A549 (cell line): ENCODE results near the gene MTHFSD. TPM values are rescaled to one million over a fixed set of nuclear protein-coding genes. Genes with fewer than 3 reads are reported as not detected.

Experiments used
- ATAC-seq, 2 experiments: fragments of 200-7000 bp in 1 of 2; fragments of >200 bp in 1 of 2; cut with Nextera tagmentation in 1 of 2; cut with Tn5 transposase in 1 of 2; 3 replicates each; pipeline versions ENCODE4 v1.8.0 to v1.9.1; 2018 to 2020; ENCODE audit warnings: mild to moderate bottlenecking in 1 of 2, moderate library complexity in 1 of 2
- CTCF ChIA-PET: fragments of 300-600 bp; sonication (Branson Sonifier 250); formaldehyde crosslinking; extraction: SDS; loops from one replicate; lab custom pipeline; 2021; ENCODE audit warnings: antibody characterized with exemption, inconsistent platforms; lab: Yijun Ruan, JAX
- POLR2A ChIA-PET: fragments of 350-600 bp; formaldehyde crosslinking; extraction: SDS; loops from one replicate; lab custom pipeline; 2021; ENCODE audit warnings: antibody characterized with exemption, inconsistent platforms; lab: Yijun Ruan, JAX
- DNase-seq, 2 experiments: peaks; one replicate each; pipeline versions ENCODE4 v3.0.0 to v3.0.0-alpha.2; 2011 to 2016; ENCODE audit warnings: low read depth in 1 of 2, low spot score in 1 of 2
- FAIRE-seq: peaks from 2 replicates; lab custom pipeline; 2011; peaks lifted over from hg19 to GRCh38; lab: Jason Lieb, UNC
- H3K27ac ChIP-seq, 2 experiments: fragments of >200 bp; sonication (Bioruptor Twin); formaldehyde crosslinking; 3 replicates each; pipeline ENCODE4 v1.5.1; 2016 to 2017
- H3K4me1 ChIP-seq: fragments of >200 bp; sonication (Bioruptor Twin); formaldehyde crosslinking; 3 replicates; pipeline ENCODE4 v1.6.1; 2016
- H3K4me2 ChIP-seq: fragments of >200 bp; sonication (Bioruptor Twin); formaldehyde crosslinking; 3 replicates; pipeline ENCODE4 v1.6.1; 2016
- H3K4me3 ChIP-seq: fragments of >200 bp; sonication (Bioruptor Twin); formaldehyde crosslinking; 3 replicates; pipeline ENCODE4 v1.5.1; 2016
- H3K9me3 ChIP-seq: fragments of >200 bp; sonication (Bioruptor Twin); formaldehyde crosslinking; 3 replicates; pipeline ENCODE4 v1.6.1; 2016
- BCL3 ChIP-seq: fragments of >200 bp; sonication (Bioruptor Twin); formaldehyde crosslinking; IDR thresholded peaks from 3 replicates; pipeline ENCODE4 v1.6.1; 2016
- CBX2 ChIP-seq: fragments of 200-600 bp; sonication (generic); IDR thresholded peaks from 2 replicates; pipeline ENCODE4 v1.6.1; 2016; ENCODE audit warnings: low read depth, mild to moderate bottlenecking, borderline replicate concordance
- CBX8 ChIP-seq: fragments of 200-600 bp; sonication (generic); IDR thresholded peaks from 2 replicates; pipeline ENCODE4 v1.6.1; 2016
- CHD4 ChIP-seq: fragments of 200-600 bp; sonication (generic); IDR thresholded peaks from 2 replicates; pipeline ENCODE4 v1.6.1; 2016; ENCODE audit warnings: antibody characterized with exemption, mild to moderate bottlenecking, borderline replicate concordance
- EHF ChIP-seq: fragments of 250-450 bp; sonication (Bioruptor Pico); IDR thresholded peaks from 2 replicates; pipeline ENCODE4 v1.5.0; 2020; ENCODE audit warnings: mild to moderate bottlenecking
- ELK1 ChIP-seq: fragments of 150-350 bp; IDR thresholded peaks from 2 replicates; pipeline ENCODE4 v1.6.1; 2014; ENCODE audit warnings: low read depth, mild to moderate bottlenecking, low read length
- ESRRA ChIP-seq: fragments of 150-350 bp; IDR thresholded peaks from 2 replicates; pipeline ENCODE4 v1.6.1; 2014; ENCODE audit warnings: mild to moderate bottlenecking, low read length, borderline replicate concordance
- GATA3 ChIP-seq: IDR thresholded peaks from 2 replicates; pipeline ENCODE4 v1.6.1; 2012; ENCODE audit warnings: borderline replicate concordance
- HDAC2 ChIP-seq: fragments of 200-600 bp; sonication (generic); IDR thresholded peaks from 2 replicates; pipeline ENCODE4 v1.6.1; 2016
- HEYL ChIP-seq: fragments of 250-450 bp; sonication (Bioruptor Pico); IDR thresholded peaks from 2 replicates; pipeline ENCODE4 v1.8.0; 2021; ENCODE audit warnings: mild to moderate bottlenecking, moderate library complexity
- HOXA7 ChIP-seq: fragments of 250-450 bp; sonication (Bioruptor Pico); IDR thresholded peaks from 2 replicates; pipeline ENCODE4 v1.5.0; 2020; ENCODE audit warnings: mild to moderate bottlenecking, moderate library complexity
- HOXB5 ChIP-seq: fragments of 250-450 bp; sonication (Bioruptor Pico); IDR thresholded peaks from 2 replicates; pipeline ENCODE4 v1.5.0; 2020; ENCODE audit warnings: mild to moderate bottlenecking, moderate library complexity
- JUN ChIP-seq, 2 experiments: fragments of >200 bp; sonication (Bioruptor Twin); formaldehyde crosslinking; IDR thresholded peaks; 2 replicates in 1 of 2; 3 replicates in 1 of 2; pipeline ENCODE4 v1.6.1; 2016 to 2017
- JUNB ChIP-seq: fragments of >200 bp; sonication (Bioruptor Twin); formaldehyde crosslinking; IDR thresholded peaks from 2 replicates; pipeline ENCODE4 v1.6.1; 2016
- KDM1A ChIP-seq: fragments of 200-600 bp; sonication (generic); IDR thresholded peaks from 2 replicates; pipeline ENCODE4 v1.6.1; 2016; ENCODE audit warnings: low read depth, mild to moderate bottlenecking
- MAZ ChIP-seq: fragments of 150-350 bp; IDR thresholded peaks from 2 replicates; pipeline ENCODE4 v1.6.1; 2014; ENCODE audit warnings: antibody characterized with exemption, low read depth, low read length, borderline replicate concordance
- MYC ChIP-seq: IDR thresholded peaks from 2 replicates; pipeline ENCODE4 v1.6.1; 2012; ENCODE audit warnings: mild to moderate bottlenecking, inconsistent platforms, low read length, improper control_type of control experiment, borderline replicate concordance
- POLR2AphosphoS2 ChIP-seq: conservative IDR thresholded peaks from 2 replicates; pipeline ENCODE4 v1.6.1; 2012; ENCODE audit warnings: low read length, improper control_type of control experiment, inconsistent platforms
- RNF2 ChIP-seq: fragments of 200-600 bp; sonication (generic); IDR thresholded peaks from 2 replicates; pipeline ENCODE4 v1.6.1; 2016; ENCODE audit warnings: low read depth, mild to moderate bottlenecking, antibody characterized with exemption, moderate library complexity, borderline replicate concordance
- TFCP2L1 ChIP-seq: fragments of 250-450 bp; sonication (Bioruptor Pico); IDR thresholded peaks from 2 replicates; pipeline ENCODE4 v1.5.0; 2021; ENCODE audit warnings: mild to moderate bottlenecking
- ZC3H11A ChIP-seq: fragments of 450-650 bp; IDR thresholded peaks from 2 replicates; pipeline ENCODE4 v1.6.1; 2014; ENCODE audit warnings: antibody characterized with exemption, mild to moderate bottlenecking
- WGBS: methylation state at CpG from one replicate; pipeline ENCODE4 v1.1.6; 2017; ENCODE audit errors: missing lambda C conversion rate; 5-methylcytosine and 5-hydroxymethylcytosine counted together
- polyA plus RNA-seq, 4 experiments: library from polyadenylated mRNA; depleted of rRNA in 3 of 4; stranded (reverse); fragments of >200 nt; fragmentation: RNase III in 1 of 4; extraction: RNeasy Plus Mini Kit Qiagen cat#74134 plus additional on column Dnase treatment in 1 of 4; gene quantifications; 2 replicates in 3 of 4; 3 replicates in 1 of 4; pipeline ENCODE4 v1.2.3, GENCODE V29; 2011 to 2017

Gene MTHFSD
- polyA plus RNA-seq, 2 of the 4 experiments (the other 2 are of a cell fraction), result 13.1 to 16.9 TPM

GRCh38 chr16:86524029-86524428 is 31.0 kb downstream of the MTHFSD start:
- FAIRE-seq (no peak), DNase-seq (no peak), ATAC-seq (no peak)
- WGBS, result 55% methylated on average over 6 of the region's 6 CpGs
- CTCF ChIA-PET, result interaction anchor here (0.6 to 10.4 kb wide), 3 partner anchors 442 to 480 kb away, joined by 5 to 321 read pairs (median 9); no protein-coding TSS in a partner anchor
- Histone ChIP-seq H3K4me1 (no peaks in the 10 kb centered on the region), H3K9me3 (peaks cover 3% of the 10 kb centered on the region; the same call in 1 of the 3 replicates), H3K27ac (no peak overlapping the region), H3K4me2 (no peak overlapping the region)
- TF ChIP-seq TFCP2L1, result no peak
- TF ChIP-seq JUN (IDR thresholded peaks at IDR 0.05), result no peak
- no peak for TF ChIP-seq BCL3
- no peak for TF ChIP-seq ELK1
- TF ChIP-seq CHD4, result no peak
- no peak for TF ChIP-seq HDAC2
- no peak for TF ChIP-seq JUNB
- no peak for TF ChIP-seq CBX2
- TF ChIP-seq POLR2AphosphoS2, result no peak
- no peak for TF ChIP-seq CBX8
- TF ChIP-seq HOXA7 (CRISPR knock-in tag), result no peak
- TF ChIP-seq, all 56 proteins: peak for 0
- H3K4me3 ChIP-seq, result no peak overlapping the region
- POLR2A ChIA-PET, result no interaction called here

- no peak overlapping the region for H3K27ac ChIP-seq
- POLR2A ChIA-PET, result no interaction called here
- no peak for FAIRE-seq
- peaks cover 3% of the 10 kb centered on the region; the same call in 1 of the 3 replicates for H3K9me3 ChIP-seq
- H3K4me2 ChIP-seq, result no peak overlapping the region
- TF ChIP-seq ZC3H11A, result no peak
- no peak for TF ChIP-seq HDAC2
- TF ChIP-seq RNF2, result no peak
- no peak for TF ChIP-seq GATA3
- no peak for TF ChIP-seq EHF (CRISPR knock-in tag)
- TF ChIP-seq HOXB5, result no peak
- TF ChIP-seq HEYL (CRISPR knock-in tag), result no peak
- no peak for TF ChIP-seq HOXA7 (CRISPR knock-in tag)
- no peak for TF ChIP-seq MAZ
- WGBS, result 50% methylated on average over 4 of the region's 5 CpGs
- no peak overlapping the region for H3K4me3 ChIP-seq
- H3K4me1 ChIP-seq, result no peaks in the 10 kb centered on the region
- ATAC-seq, result no peak
- DNase-seq, result no peak
- CTCF ChIA-PET, result interaction anchor here (1.6 to 10.4 kb wide), 4 partner anchors 15 to 702 kb away, joined by 3 to 321 read pairs (median 6); no protein-coding TSS in a partner anchor
Observed at GRCh38 chr16:86523166-86523740, 31.8 kb downstream of the MTHFSD start.

- Histone ChIP-seq H3K4me1 (no peaks in the 10 kb centered on the region), H3K9me3 (0 out of 3 replicates have a peak, but pooled peaks cover 1% of the 10 kb centered on the region), H3K4me2 (no peak overlapping the region), H3K27ac (no peak overlapping the region)
- DNase-seq, result no peak
- CTCF ChIA-PET, result interaction anchor here (1.6 to 10.4 kb wide), 4 partner anchors 16 to 701 kb away, joined by 3 to 321 read pairs (median 6); no protein-coding TSS in a partner anchor
- 76% methylated on average over 16 of the region's 16 CpGs for WGBS
- TF ChIP-seq MYC (no peak), KDM1A (no peak), ESRRA (no peak), HOXB5 (no peak)
- TF ChIP-seq, all 56 proteins: peak for 0
- no peak for ATAC-seq
- no peak for FAIRE-seq
- H3K4me3 ChIP-seq, result no peak overlapping the region
- POLR2A ChIA-PET, result no interaction called here
Observed at GRCh38 chr16:86522634-86523033, 32.4 kb downstream of the MTHFSD start.
